HEK293 (cell line): ENCODE results near the gene KLHL8.

Experiments used
- CTCF ChIA-PET: fragments of 350-600 bp; formaldehyde crosslinking; extraction: SDS; loops from one replicate; lab custom pipeline; 2021; ENCODE audit warnings: antibody characterized with exemption; lab: Yijun Ruan, JAX
- POLR2A ChIA-PET: fragments of 300-600 bp; formaldehyde crosslinking; extraction: SDS; loops from one replicate; lab custom pipeline; 2020; ENCODE audit warnings: antibody characterized with exemption, inconsistent platforms; lab: Yijun Ruan, JAX
- H3K27ac ChIP-seq: fragments of 200-500 bp; sonication (Bioruptor generic); 2 replicates; pipeline ENCODE4 v1.5.1; 2014; ENCODE audit warnings: low read depth, low read length, control low read depth, inconsistent platforms; ENCODE audit errors: extremely low read depth
- H3K36me3 ChIP-seq, 2 experiments: fragments of 200-500 bp in 1 of 2; sonication (Bioruptor generic) in 1 of 2; 1 replicate in 1 of 2; 2 replicates in 1 of 2; pipeline ENCODE4 v1.5.1; 2014 to 2017; ENCODE audit warnings: inconsistent platforms in 2 of 2, low read length in 2 of 2; ENCODE audit not compliant: control insufficient read depth in 2 of 2, insufficient read depth in 1 of 2
- H3K4me1 ChIP-seq: fragments of 200-500 bp; sonication (Bioruptor generic); 2 replicates; pipeline ENCODE4 v1.5.1; 2014; ENCODE audit warnings: mild to moderate bottlenecking, low read length, inconsistent platforms; ENCODE audit not compliant: control insufficient read depth, insufficient read depth
- H3K4me3 ChIP-seq: 2 replicates; pipeline ENCODE4 v1.5.1; 2011; ENCODE audit warnings: low read depth, mild to moderate bottlenecking, control low read depth, low read length, moderate library complexity
- H3K9me3 ChIP-seq: fragments of 200-500 bp; sonication (Bioruptor generic); 2 replicates; pipeline ENCODE4 v1.5.1; 2014; ENCODE audit warnings: low read depth, low read length, inconsistent platforms; ENCODE audit not compliant: control insufficient read depth, insufficient read depth
- BCL11A ChIP-seq: fragments of 450-650 bp; formaldehyde crosslinking; IDR thresholded peaks from 2 replicates; pipeline ENCODE4 v1.5.1; 2016; ENCODE audit warnings: low read depth, missing biosample characterization, missing genetic modification characterization
- BCL11B ChIP-seq: fragments of 450-650 bp; formaldehyde crosslinking; IDR thresholded peaks from 2 replicates; pipeline ENCODE4 v1.5.1; 2016; ENCODE audit warnings: low read depth, missing biosample characterization, missing genetic modification characterization
- HOXC10 ChIP-seq: sonication (generic); formaldehyde crosslinking; IDR thresholded peaks from 2 replicates; pipeline ENCODE4 v1.8.1; 2023; ENCODE audit warnings: mild to moderate bottlenecking, missing genetic modification reagents
- ZBTB17 ChIP-seq: fragments of 450-650 bp; formaldehyde crosslinking; IDR thresholded peaks from 2 replicates; pipeline ENCODE4 v1.5.1; 2016; ENCODE audit warnings: missing biosample characterization, missing genetic modification characterization
- ZFHX2 ChIP-seq: fragments of 450-650 bp; formaldehyde crosslinking; conservative IDR thresholded peaks from 2 replicates; pipeline ENCODE4 v1.5.1; 2016; ENCODE audit warnings: missing biosample characterization, missing genetic modification characterization
- ZNF121 ChIP-seq: fragments of 450-650 bp; formaldehyde crosslinking; IDR thresholded peaks from 2 replicates; pipeline ENCODE4 v1.5.1; 2016; ENCODE audit warnings: missing biosample characterization, missing genetic modification characterization
- ZNF132 ChIP-seq: fragments of 450-650 bp; formaldehyde crosslinking; IDR thresholded peaks from 2 replicates; pipeline ENCODE4 v1.5.1; 2017; ENCODE audit warnings: missing biosample characterization, missing genetic modification characterization, borderline replicate concordance
- ZNF239 ChIP-seq: fragments of 450-650 bp; formaldehyde crosslinking; IDR thresholded peaks from 2 replicates; pipeline ENCODE4 v1.5.1; 2016; ENCODE audit warnings: missing biosample characterization, missing genetic modification characterization
- ZNF302 ChIP-seq: fragments of 450-650 bp; formaldehyde crosslinking; IDR thresholded peaks from 2 replicates; pipeline ENCODE4 v1.5.1; 2016; ENCODE audit warnings: missing biosample characterization, missing genetic modification characterization, low read depth
- ZNF426 ChIP-seq: fragments of 450-650 bp; formaldehyde crosslinking; IDR thresholded peaks from 2 replicates; pipeline ENCODE4 v1.5.1; 2017; ENCODE audit warnings: missing biosample characterization, missing genetic modification characterization, mild to moderate bottlenecking, inconsistent platforms, moderate library complexity
- ZNF48 ChIP-seq: fragments of 450-650 bp; formaldehyde crosslinking; IDR thresholded peaks from 2 replicates; pipeline ENCODE4 v1.5.1; 2016; ENCODE audit warnings: missing biosample characterization, missing genetic modification characterization
- ZNF514 ChIP-seq: fragments of 450-650 bp; formaldehyde crosslinking; IDR thresholded peaks from 2 replicates; pipeline ENCODE4 v1.5.1; 2016; ENCODE audit warnings: missing biosample characterization, missing genetic modification characterization
- ZNF544 ChIP-seq: fragments of 450-650 bp; formaldehyde crosslinking; IDR thresholded peaks from 2 replicates; pipeline ENCODE4 v1.5.0; 2017; ENCODE audit warnings: missing biosample characterization, missing genetic modification characterization
- ZNF785 ChIP-seq: fragments of 450-650 bp; formaldehyde crosslinking; IDR thresholded peaks from 2 replicates; pipeline ENCODE4 v1.5.1; 2016; ENCODE audit warnings: missing biosample characterization, missing genetic modification characterization
- ZNF830 ChIP-seq: fragments of 450-650 bp; IDR thresholded peaks from 2 replicates; pipeline ENCODE4 v1.5.0; 2018; ENCODE audit warnings: missing biosample characterization, missing genetic modification characterization, low read depth, mild to moderate bottlenecking, moderate library complexity
- TF ChIP-seq, protein P1 (sequence below): fragments of 450-650 bp; formaldehyde crosslinking; IDR thresholded peaks from 2 replicates; pipeline ENCODE4 v1.5.1; 2016; ENCODE audit warnings: missing biosample characterization, missing genetic modification characterization
- TF ChIP-seq, protein P2 (sequence below): IDR thresholded peaks from 2 replicates; pipeline ENCODE4 v1.6.1; 2011; ENCODE audit warnings: mild to moderate bottlenecking, low read depth, low read length, borderline replicate concordance
- TF ChIP-seq, protein P3 (sequence below): fragments of 450-650 bp; formaldehyde crosslinking; IDR thresholded peaks from 2 replicates; pipeline ENCODE4 v1.5.1; 2017; ENCODE audit warnings: missing biosample characterization, missing genetic modification characterization
- TF ChIP-seq, protein P4 (sequence below): fragments of 450-650 bp; formaldehyde crosslinking; IDR thresholded peaks from 2 replicates; pipeline ENCODE4 v1.5.1; 2017; ENCODE audit warnings: missing biosample characterization, missing genetic modification characterization

The KLHL8 gene

DNA sequence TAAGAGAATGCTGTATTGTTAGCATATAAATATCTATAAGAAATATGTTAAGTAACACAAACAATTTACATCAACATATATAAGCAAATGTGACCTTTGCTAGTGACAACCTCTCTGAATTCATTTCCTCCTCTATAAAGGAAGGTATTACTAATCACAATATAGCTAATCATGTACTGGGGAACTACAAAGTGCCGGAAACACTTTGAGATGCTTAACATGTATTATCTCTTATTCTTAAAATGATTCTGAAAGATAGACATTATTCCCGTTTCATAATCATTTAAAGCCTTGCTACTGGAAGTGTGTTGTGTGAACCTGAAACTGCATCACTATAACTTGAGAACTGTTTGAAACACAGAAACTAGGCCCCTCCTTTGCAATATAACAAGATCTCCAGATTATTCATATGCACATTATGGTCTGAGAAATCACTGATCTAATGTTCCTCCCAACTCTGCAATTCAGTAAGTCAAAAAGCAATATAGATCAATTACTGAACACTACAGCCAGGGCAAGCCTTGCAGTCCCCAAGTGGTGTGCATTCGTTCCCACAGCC lies 54.0 kb downstream of the KLHL8 start (continued):
- TF ChIP-seq BCL11B = no peak
- no peak for TF ChIP-seq ZNF830 (tag by site-specific recombination)
- TF ChIP-seq, all 188 proteins: peak for 0

DNA sequence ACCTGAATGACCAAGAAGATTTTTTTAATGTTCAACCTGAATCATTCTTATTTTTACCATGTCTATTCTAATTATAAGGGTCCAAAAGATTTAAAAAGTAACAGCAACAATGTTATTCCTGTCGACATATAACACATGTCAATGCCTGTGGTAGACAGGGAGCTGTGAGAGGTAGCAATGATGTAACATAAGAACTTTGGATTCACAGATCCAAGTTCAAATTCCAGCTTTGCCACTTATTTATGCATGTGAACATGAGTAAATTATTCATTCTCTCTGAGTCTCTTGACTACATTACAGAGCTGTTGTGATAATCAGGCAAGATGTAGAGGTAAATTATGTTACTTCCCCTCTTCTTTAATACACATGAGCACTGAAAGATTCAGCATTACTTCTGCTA lies 54.5 kb downstream of the KLHL8 start:
- Histone ChIP-seq H3K27ac (no peak overlapping the region), H3K9me3 (no peaks in the 10 kb centered on the region), H3K4me3 (no peak overlapping the region), H3K4me1 (no peaks in the 10 kb centered on the region), H3K36me3 (peaks cover 3 to 32% of the 10 kb centered on the region in 2 experiments; a peak in 2 of 3 replicates)
- POLR2A ChIA-PET = no interaction called here
- CTCF ChIA-PET = no interaction called here
- no peak for TF ChIP-seq ZNF48 (tag by site-specific recombination)
- TF ChIP-seq, protein P1, sequence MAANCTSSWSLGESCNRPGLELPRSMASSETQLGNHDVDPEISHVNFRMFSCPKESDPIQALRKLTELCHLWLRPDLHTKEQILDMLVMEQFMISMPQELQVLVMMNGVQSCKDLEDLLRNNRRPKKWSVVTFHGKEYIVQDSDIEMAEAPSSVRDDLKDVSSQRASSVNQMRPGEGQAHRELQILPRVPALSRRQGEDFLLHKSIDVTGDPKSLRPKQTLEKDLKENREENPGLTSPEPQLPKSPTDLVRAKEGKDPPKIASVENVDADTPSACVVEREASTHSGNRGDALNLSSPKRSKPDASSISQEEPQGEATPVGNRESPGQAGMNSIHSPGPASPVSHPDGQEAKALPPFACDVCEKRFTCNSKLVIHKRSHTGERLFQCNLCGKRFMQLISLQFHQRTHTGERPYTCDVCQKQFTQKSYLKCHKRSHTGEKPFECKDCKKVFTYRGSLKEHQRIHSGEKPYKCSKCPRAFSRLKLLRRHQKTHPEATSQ = no peak
- no peak for TF ChIP-seq ZNF239
- TF ChIP-seq, protein P2, sequence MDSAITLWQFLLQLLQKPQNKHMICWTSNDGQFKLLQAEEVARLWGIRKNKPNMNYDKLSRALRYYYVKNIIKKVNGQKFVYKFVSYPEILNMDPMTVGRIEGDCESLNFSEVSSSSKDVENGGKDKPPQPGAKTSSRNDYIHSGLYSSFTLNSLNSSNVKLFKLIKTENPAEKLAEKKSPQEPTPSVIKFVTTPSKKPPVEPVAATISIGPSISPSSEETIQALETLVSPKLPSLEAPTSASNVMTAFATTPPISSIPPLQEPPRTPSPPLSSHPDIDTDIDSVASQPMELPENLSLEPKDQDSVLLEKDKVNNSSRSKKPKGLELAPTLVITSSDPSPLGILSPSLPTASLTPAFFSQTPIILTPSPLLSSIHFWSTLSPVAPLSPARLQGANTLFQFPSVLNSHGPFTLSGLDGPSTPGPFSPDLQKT = no peak
- TF ChIP-seq ZNF785 (tag by site-specific recombination) = no peak
- no peak for TF ChIP-seq ZNF426 (tag by site-specific recombination)
- no peak for TF ChIP-seq ZNF302 (tag by site-specific recombination)
- no peak for TF ChIP-seq ZNF544 (tag by site-specific recombination)

DNA sequence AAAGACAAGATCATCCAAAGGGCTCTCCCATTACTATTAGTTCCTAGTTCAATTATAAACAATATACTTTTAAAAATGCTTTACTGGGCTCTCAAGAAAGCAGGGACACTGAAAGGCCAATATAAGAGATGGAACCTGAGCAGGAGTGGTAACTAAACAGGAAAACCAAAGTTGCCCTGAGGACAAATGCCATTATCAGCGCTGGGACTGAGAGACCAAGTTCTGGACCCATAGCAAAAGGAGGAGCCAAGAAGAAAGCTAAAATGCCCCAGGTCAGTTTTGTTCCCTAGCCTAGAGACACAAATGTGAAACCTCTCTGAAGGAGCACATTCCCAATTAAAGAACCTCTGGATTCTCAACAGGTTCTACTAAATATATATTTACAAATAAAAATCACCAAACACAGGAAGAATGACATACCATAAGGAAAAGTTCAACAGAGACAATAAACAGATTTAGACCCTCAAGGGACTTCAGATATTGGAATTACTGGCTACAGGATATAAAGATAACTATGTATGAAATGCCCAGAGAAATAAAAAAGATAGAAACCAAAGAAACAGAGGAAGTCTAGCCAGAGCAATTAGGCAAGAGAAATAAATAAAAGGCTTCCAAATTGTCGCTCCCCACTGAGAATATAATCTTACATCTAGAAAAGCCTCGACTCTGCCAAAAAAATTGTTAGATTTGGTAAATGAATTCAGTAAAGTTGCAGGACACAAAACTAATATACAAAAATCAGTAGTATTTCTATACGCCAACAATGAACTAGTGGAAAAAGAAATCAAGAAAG lies 67.1 kb downstream of the KLHL8 start:
- Histone ChIP-seq H3K4me1 (no peaks in the 10 kb centered on the region), H3K4me3 (no peak overlapping the region), H3K27ac (no peak overlapping the region), H3K36me3 (no peaks in the 10 kb centered on the region), H3K9me3 (no peaks in the 10 kb centered on the region)
- TF ChIP-seq, protein P3, sequence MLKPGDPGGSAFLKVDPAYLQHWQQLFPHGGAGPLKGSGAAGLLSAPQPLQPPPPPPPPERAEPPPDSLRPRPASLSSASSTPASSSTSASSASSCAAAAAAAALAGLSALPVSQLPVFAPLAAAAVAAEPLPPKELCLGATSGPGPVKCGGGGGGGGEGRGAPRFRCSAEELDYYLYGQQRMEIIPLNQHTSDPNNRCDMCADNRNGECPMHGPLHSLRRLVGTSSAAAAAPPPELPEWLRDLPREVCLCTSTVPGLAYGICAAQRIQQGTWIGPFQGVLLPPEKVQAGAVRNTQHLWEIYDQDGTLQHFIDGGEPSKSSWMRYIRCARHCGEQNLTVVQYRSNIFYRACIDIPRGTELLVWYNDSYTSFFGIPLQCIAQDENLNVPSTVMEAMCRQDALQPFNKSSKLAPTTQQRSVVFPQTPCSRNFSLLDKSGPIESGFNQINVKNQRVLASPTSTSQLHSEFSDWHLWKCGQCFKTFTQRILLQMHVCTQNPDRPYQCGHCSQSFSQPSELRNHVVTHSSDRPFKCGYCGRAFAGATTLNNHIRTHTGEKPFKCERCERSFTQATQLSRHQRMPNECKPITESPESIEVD (tag by site-specific recombination) = 0 out of 2 replicates have a peak, but pooled peaks have one; percentile 23
- TF ChIP-seq ZFHX2 = no peak
- POLR2A ChIA-PET = no interaction called here
- CTCF ChIA-PET = interaction anchor here (3.4 kb wide), 1 partner anchor 81 kb away, joined by 29 read pairs; no protein-coding TSS in a partner anchor

DNA sequence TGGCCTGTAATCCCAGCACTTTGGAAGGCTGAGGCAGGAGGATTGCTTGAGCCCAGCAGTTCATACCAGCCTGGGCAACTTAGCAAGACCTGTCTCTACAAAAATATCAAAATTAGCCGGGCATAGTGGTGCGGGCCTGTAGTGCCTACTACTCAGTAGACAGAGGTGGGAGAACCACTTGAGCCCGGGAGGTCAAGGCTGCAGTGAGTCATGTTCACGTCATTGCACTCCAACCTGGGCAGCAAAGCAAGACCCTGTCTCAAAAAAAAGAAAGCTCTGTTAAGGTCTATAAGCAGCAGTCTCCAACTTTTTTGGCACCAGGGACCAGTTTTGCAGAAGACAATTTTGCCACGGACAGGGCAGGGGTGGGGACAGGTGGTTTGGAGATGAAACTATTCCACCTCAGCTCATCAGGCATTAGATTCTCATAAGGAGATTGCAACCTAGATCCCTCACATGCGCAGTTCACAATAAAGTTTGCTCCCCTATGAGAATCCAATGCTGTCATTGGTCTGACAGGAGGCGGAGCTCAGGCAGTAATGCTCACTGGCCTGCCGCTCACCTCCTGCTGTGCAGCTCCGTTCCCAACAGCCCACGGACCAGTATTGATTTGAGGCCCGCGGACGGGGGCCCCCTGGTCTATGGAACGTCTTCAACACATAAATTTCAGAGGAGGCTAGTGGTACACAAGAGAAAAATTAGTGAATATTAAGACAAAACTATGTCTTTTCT lies 67.9 kb downstream of the KLHL8 start:
- no peak overlapping the region for H3K27ac ChIP-seq
- H3K4me3 ChIP-seq = no peak overlapping the region
- ChIA-PET POLR2A (no interaction called here), CTCF (interaction anchor here (0.7 to 3.4 kb wide), 4 partner anchors 17 to 233 kb away, joined by 4 to 42 read pairs (median 16); no protein-coding TSS in a partner anchor)
- H3K36me3 ChIP-seq = no peaks in the 10 kb centered on the region
- no peaks in the 10 kb centered on the region for H3K4me1 ChIP-seq
- no peaks in the 10 kb centered on the region for H3K9me3 ChIP-seq
- TF ChIP-seq BCL11A (tag by site-specific recombination) = no peak
- TF ChIP-seq, protein P4, sequence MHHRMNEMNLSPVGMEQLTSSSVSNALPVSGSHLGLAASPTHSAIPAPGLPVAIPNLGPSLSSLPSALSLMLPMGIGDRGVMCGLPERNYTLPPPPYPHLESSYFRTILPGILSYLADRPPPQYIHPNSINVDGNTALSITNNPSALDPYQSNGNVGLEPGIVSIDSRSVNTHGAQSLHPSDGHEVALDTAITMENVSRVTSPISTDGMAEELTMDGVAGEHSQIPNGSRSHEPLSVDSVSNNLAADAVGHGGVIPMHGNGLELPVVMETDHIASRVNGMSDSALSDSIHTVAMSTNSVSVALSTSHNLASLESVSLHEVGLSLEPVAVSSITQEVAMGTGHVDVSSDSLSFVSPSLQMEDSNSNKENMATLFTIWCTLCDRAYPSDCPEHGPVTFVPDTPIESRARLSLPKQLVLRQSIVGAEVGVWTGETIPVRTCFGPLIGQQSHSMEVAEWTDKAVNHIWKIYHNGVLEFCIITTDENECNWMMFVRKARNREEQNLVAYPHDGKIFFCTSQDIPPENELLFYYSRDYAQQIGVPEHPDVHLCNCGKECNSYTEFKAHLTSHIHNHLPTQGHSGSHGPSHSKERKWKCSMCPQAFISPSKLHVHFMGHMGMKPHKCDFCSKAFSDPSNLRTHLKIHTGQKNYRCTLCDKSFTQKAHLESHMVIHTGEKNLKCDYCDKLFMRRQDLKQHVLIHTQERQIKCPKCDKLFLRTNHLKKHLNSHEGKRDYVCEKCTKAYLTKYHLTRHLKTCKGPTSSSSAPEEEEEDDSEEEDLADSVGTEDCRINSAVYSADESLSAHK (tag by site-specific recombination) = no peak
- TF ChIP-seq ZNF121 (tag by site-specific recombination) = peak; percentile 50; the same call in 1 of the 2 replicates
- TF ChIP-seq HOXC10 (CRISPR knock-in tag) = no peak
- TF ChIP-seq ZNF132 (tag by site-specific recombination) = no peak
- TF ChIP-seq ZNF514 (tag by site-specific recombination) = no peak
- no peak for TF ChIP-seq ZBTB17 (tag by site-specific recombination)
